CD14-positive monocyte (primary cell): ENCODE measurements around the gene ACTL6A. TPM values are rescaled to one million over a fixed set of nuclear protein-coding genes. Genes with fewer than 3 reads are reported as not detected.
A peak's percentile ranks its signal among the peaks of the same experiment; 100 is the strongest.

ENCODE experiments used
- DNase-seq, 3 donors: peaks; one replicate each; pipeline ENCODE4 v3.0.0-alpha.2; 2011 to 2022
- H2AFZ ChIP-seq: 2 replicates; pipeline ENCODE4 v1.6.0; 2012; ENCODE audit warnings: mild to moderate bottlenecking, low read depth, low read length, inconsistent platforms; ENCODE audit not compliant: insufficient read depth, poor library complexity, severe bottlenecking
- H3K27ac ChIP-seq, 2 donors: 1 replicate in 1 of 2; 2 replicates in 1 of 2; pipeline ENCODE4 v1.5.1; 2012 to 2013; ENCODE audit warnings: low read length in 2 of 2, control low read depth in 1 of 2, inconsistent platforms in 1 of 2, low read depth in 1 of 2, mild to moderate bottlenecking in 1 of 2
- H3K27me3 ChIP-seq, 2 donors: one replicate each; pipeline versions ENCODE4 v1.6.0 to v1.6.1; 2011 to 2013; ENCODE audit warnings: low read length in 2 of 2; ENCODE audit not compliant: control insufficient read depth in 2 of 2, insufficient read depth in 2 of 2
- H3K36me3 ChIP-seq, 2 donors: replicated peaks in 1 of 2; 1 replicate in 1 of 2; 2 replicates in 1 of 2; pipeline versions ENCODE4 v1.5.1 to v1.6.1; 2012 to 2013; ENCODE audit warnings: low read length in 2 of 2, control low read depth in 1 of 2, inconsistent platforms in 1 of 2, mild to moderate bottlenecking in 1 of 2; ENCODE audit not compliant: insufficient read depth in 2 of 2, control insufficient read depth in 1 of 2
- H3K4me1 ChIP-seq, 2 donors: 1 replicate in 1 of 2; 2 replicates in 1 of 2; pipeline versions ENCODE4 v1.5.1 to v1.6.1; 2012 to 2013; ENCODE audit warnings: low read length in 2 of 2, control low read depth in 1 of 2, inconsistent platforms in 1 of 2, mild to moderate bottlenecking in 1 of 2, moderate library complexity in 1 of 2; ENCODE audit not compliant: insufficient read depth in 2 of 2, control insufficient read depth in 1 of 2
- H3K4me2 ChIP-seq: replicated peaks from 2 replicates; pipeline ENCODE3; 2012; ENCODE audit warnings: low read length, moderate library complexity, mild to moderate bottlenecking; ENCODE audit not compliant: poor library complexity, severe bottlenecking; ENCODE audit errors: extremely low read depth
- H3K4me3 ChIP-seq, 3 experiments: fragments of 200-600 bp in 1 of 3; sonication (generic) in 1 of 3; replicated peaks in 1 of 3; 1 replicate in 2 of 3; 2 replicates in 1 of 3; pipeline ENCODE4 v1.5.1; 2011 to 2013; ENCODE audit warnings: low read length in 3 of 3, mild to moderate bottlenecking in 3 of 3, control low read depth in 2 of 3, low read depth in 2 of 3, inconsistent platforms in 1 of 3, moderate library complexity in 1 of 3
- H3K79me2 ChIP-seq: 2 replicates; pipeline ENCODE4 v1.6.0; 2012; ENCODE audit warnings: mild to moderate bottlenecking, control low read depth, inconsistent platforms, low read length, moderate library complexity; ENCODE audit not compliant: insufficient read depth
- H3K9ac ChIP-seq: 2 replicates; pipeline ENCODE4 v1.6.0; 2017; ENCODE audit warnings: low read length, mild to moderate bottlenecking; ENCODE audit not compliant: insufficient read depth, poor library complexity, severe bottlenecking
- H3K9me3 ChIP-seq, 2 donors: replicated peaks in 1 of 2; 1 replicate in 1 of 2; 2 replicates in 1 of 2; pipeline versions ENCODE4 v1.5.1 to v1.6.1; 2012 to 2013; ENCODE audit warnings: low read length in 2 of 2, control low read depth in 1 of 2; ENCODE audit not compliant: control insufficient read depth in 1 of 2, insufficient read depth in 1 of 2
- H4K20me1 ChIP-seq: 2 replicates; pipeline ENCODE4 v1.6.0; 2012; ENCODE audit warnings: mild to moderate bottlenecking, low read length, control low read depth, moderate library complexity; ENCODE audit not compliant: insufficient read depth
- H3K27ac Mint-ChIP-seq, 7 donors: one replicate each; pipeline ENCODE4 v1.8.0; 2020; ENCODE audit warnings: mild to moderate bottlenecking in 7 of 7, mixed read lengths in 7 of 7, moderate library complexity in 6 of 7, inconsistent platforms in 2 of 7
- H3K27me3 Mint-ChIP-seq, 3 donors: one replicate each; pipeline ENCODE4 v1.8.0; 2021 to 2022; ENCODE audit warnings: low read depth in 3 of 3, mild to moderate bottlenecking in 3 of 3, mixed read lengths in 3 of 3, moderate library complexity in 3 of 3, inconsistent platforms in 1 of 3
- H3K36me3 Mint-ChIP-seq, 2 donors: one replicate each; pipeline ENCODE4 v1.8.0; 2020; ENCODE audit warnings: mixed read lengths in 2 of 2, inconsistent platforms in 1 of 2, mild to moderate bottlenecking in 1 of 2
- H3K4me1 Mint-ChIP-seq: one replicate; pipeline ENCODE4 v1.8.0; 2020; ENCODE audit warnings: mild to moderate bottlenecking, mixed read lengths
- H3K4me3 Mint-ChIP-seq, 2 donors: one replicate each; pipeline ENCODE4 v1.8.0; 2020; ENCODE audit warnings: mild to moderate bottlenecking in 2 of 2, mixed read lengths in 2 of 2, moderate library complexity in 1 of 2
- H3K9me3 Mint-ChIP-seq, 7 donors: one replicate each; pipeline ENCODE4 v1.8.0; 2020 to 2022; ENCODE audit warnings: mixed read lengths in 7 of 7, mild to moderate bottlenecking in 6 of 7, moderate library complexity in 6 of 7, inconsistent platforms in 2 of 7
- CTCF ChIP-seq: fragments of 200-600 bp; IDR thresholded peaks from one replicate; pipeline ENCODE4 v1.8.0; 2022; ENCODE audit warnings: antibody characterized with exemption, mild to moderate bottlenecking
- WGBS: methylation state at CpG from one replicate; pipeline ENCODE4 v1.1.5; 2013; ENCODE audit warnings: missing lambda C conversion rate; ENCODE audit not compliant: insufficient coverage; 5-methylcytosine and 5-hydroxymethylcytosine counted together
- intact Hi-C, 2 donors: fragments of 100-400 bp; cut with micrococcal nuclease; formaldehyde crosslinking; loops; one replicate each; pipeline versions ENCODE4 v1.15.0 to v1.15.1; 2023
- polyA minus RNA-seq: library from RNA; depleted of rRNA, polyadenylated mRNA; stranded (reverse); fragments of >200 nt; gene quantifications from 2 replicates; pipeline ENCODE4 v1.2.3, GENCODE V29; 2012
- polyA plus RNA-seq, 3 donors: library from polyadenylated mRNA; depleted of rRNA in 1 of 3; unstranded in 2 of 3; stranded (reverse) in 1 of 3; fragments of 300-500 nt in 2 of 3; fragments of >200 nt in 1 of 3; fragmentation: Illumina TruSeq in 2 of 3; gene quantifications; 1 replicate in 2 of 3; 2 replicates in 1 of 3; pipeline ENCODE4 v1.2.3, GENCODE V29; 2012 to 2021
- total RNA-seq, 12 experiments: library from RNA in 1 of 12; stranded (reverse) in 1 of 12; fragments of 120-200 nt in 1 of 12; gene quantifications; one replicate each; pipeline ENCODE4 v1.2.4 and lab custom pipeline; 2013 to 2026; ENCODE audit warnings: mixed read lengths in 6 of 12, inconsistent platforms in 1 of 12

ACTL6A gene
- 29.3 TPM for total RNA-seq (2013)
- polyA plus RNA-seq: 10 to 100 TPM; 28.2 to 37.2 (median 35.9) TPM
- polyA minus RNA-seq: 6.8 and 15.9 TPM in 2 replicates
- 3.7 to 19.1 (median 5.5) reads per million in 11 experiments for total RNA-seq (lab: John Stamatoyannopoulos, UW)

- intact Hi-C loops: loop anchor here (5.0 to 10.0 kb wide), 5 partner anchors 40 to 538 kb away; partner anchors contain the start of genes GNB4 (in 1 of the 2), MFN1 (in 1 of the 2), MRPL47 (in 1 of the 2) and NDUFB5 (in 1 of the 2)
- H3K36me3 Mint-ChIP-seq: no peaks in the 10 kb centered on the region
- no peak for TF ChIP-seq CTCF
- peak within 1 kb of the TSS; percentile 83 for H3K4me2 ChIP-seq
- peak within 1 kb of the TSS; percentile 81 to 93 (median 90) for H3K27ac Mint-ChIP-seq
- H3K27me3 Mint-ChIP-seq: no peaks in the 10 kb centered on the region
- H3K4me1 Mint-ChIP-seq: peaks cover 25% of the 10 kb centered on the region
- H2AFZ ChIP-seq: peak within 1 kb of the TSS; percentile 95
- H3K36me3 ChIP-seq: no peaks in the 10 kb centered on the region
- no peaks in the 10 kb centered on the region for H3K9me3 Mint-ChIP-seq
- 0% methylated on average over 33 of the region's 55 CpGs for WGBS
- H4K20me1 ChIP-seq: peaks cover 7% of the 10 kb centered on the region
- no peaks in the 10 kb centered on the region for H3K27me3 ChIP-seq
- peak within 1 kb of the TSS; percentile 96 to 99 for H3K4me3 Mint-ChIP-seq
- H3K4me3 ChIP-seq: peak within 1 kb of the TSS; percentile 69 to 98 (median 96)
- H3K4me1 ChIP-seq: peaks cover 11 to 18% of the 10 kb centered on the region in 2 donors
- H3K79me2 ChIP-seq: peaks cover 43% of the 10 kb centered on the region
- H3K27ac ChIP-seq: peak within 1 kb of the TSS; percentile 55 to 58
- H3K9me3 ChIP-seq: no peaks in the 10 kb centered on the region
- DNase-seq: peak; percentile 97 to 99 (median 99)
- peak within 1 kb of the TSS; percentile 57 for H3K9ac ChIP-seq
Observed at GRCh38 chr3:179562591-179563270, at the start of gene ACTL6A. ACTL6A (plus strand) TSS chr3:179562926; CDS start chr3:179563093, 167 bp downstream.

DNA sequence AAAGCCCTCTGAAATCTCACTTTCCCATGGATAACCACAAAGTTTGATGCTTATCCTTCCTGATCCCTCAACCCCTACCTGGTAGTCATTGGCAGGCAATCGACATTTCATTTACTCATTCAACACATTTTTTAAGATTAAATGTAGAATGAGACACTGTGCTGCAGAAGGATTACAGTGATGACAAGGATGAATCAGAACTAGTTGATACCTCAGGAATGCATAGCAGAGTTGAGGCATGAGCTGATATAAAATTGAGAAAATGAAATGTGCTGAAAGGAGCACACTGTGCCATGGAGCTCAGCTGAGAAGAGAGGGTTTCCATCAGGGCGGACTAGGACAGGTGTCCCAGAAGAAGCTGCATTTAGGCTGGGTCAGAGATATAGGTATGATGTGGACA is 48.9 kb upstream of the ACTL6A start:
- H3K4me3 Mint-ChIP-seq: no peak overlapping the region
- H3K27ac Mint-ChIP-seq: peak overlapping the region in 1 of 7 donors; percentile 16

More for the DNA sequence above, 48.9 kb upstream of the ACTL6A start:
- H3K4me1 Mint-ChIP-seq: no peaks in the 10 kb centered on the region
- no peaks in the 10 kb centered on the region for H3K36me3 Mint-ChIP-seq
- Histone ChIP-seq H3K4me2 (no peak overlapping the region), H3K27ac (no peak overlapping the region), H3K9ac (no peak overlapping the region), H3K4me1 (no peaks in the 10 kb centered on the region), H3K79me2 (no peaks in the 10 kb centered on the region), H2AFZ (no peak overlapping the region), H3K36me3 (no peaks in the 10 kb centered on the region), H3K4me3 (no peak overlapping the region), H4K20me1 (no peaks in the 10 kb centered on the region), H3K27me3 (no peaks in the 10 kb centered on the region), H3K9me3 (no peaks in the 10 kb centered on the region)
- no peak for TF ChIP-seq CTCF
- no peak for DNase-seq
- H3K9me3 Mint-ChIP-seq: peaks cover 7 to 18% (median 11%) of the 10 kb centered on the region in 7 donors
- peaks cover 0 to 5% (median 4%) of the 10 kb centered on the region in 3 donors for H3K27me3 Mint-ChIP-seq
- intact Hi-C loops: no loop called here
- WGBS: 93% methylated on average over 1 of the region's 2 CpGs
